HCT116 (cell line): ENCODE measurements around the gene SLC24A3. TPM values are rescaled to one million over a fixed set of nuclear protein-coding genes. Genes with fewer than 3 reads are reported as not detected.

Experiments used
- ATAC-seq: fragments of 200-7000 bp; cut with Tn5 transposase; 2 replicates; pipeline ENCODE4 v1.9.1; 2020; ENCODE audit warnings: mild to moderate bottlenecking, moderate library complexity
- BruUV-seq: library from RNA; stranded (reverse); fragments of 400-500 nt; replicated peaks from 2 replicates; lab custom pipeline; 2021; lab: Mats Ljungman, UMichigan
- CTCF ChIA-PET: fragments of 300-600 bp; sonication (Branson Sonifier 250); formaldehyde crosslinking; loops from one replicate; lab custom pipeline; 2021; ENCODE audit warnings: antibody characterized with exemption; lab: Charles Lee
- POLR2A ChIA-PET: fragments of 300-600, 350-600 bp; sonication (Branson Sonifier 250); formaldehyde crosslinking; loops from one replicate; lab custom pipeline; 2021; ENCODE audit warnings: antibody characterized with exemption; lab: Charles Lee
- RAD21 ChIA-PET, 2 experiments: fragments of 300-600 bp; sonication (Branson Sonifier 250); formaldehyde crosslinking; loops; one replicate each; lab custom pipeline; 2023; ENCODE audit warnings: low total read pairs in 2 of 2; ENCODE audit not compliant: uncharacterized antibody in 2 of 2, unreplicated experiment in 2 of 2, low non-redundant PET in 1 of 2; lab: Charles Lee
- DNase-seq: peaks from one replicate; pipeline ENCODE4 v3.0.0-alpha.2; 2010; ENCODE audit warnings: low read depth, low spot score
- H2AFZ ChIP-seq: fragments of 200-600 bp; shearing (Covaris generic), sonication (generic); 2 replicates; pipeline ENCODE4 v1.6.1; 2017; ENCODE audit warnings: low read depth, mixed run types, mixed read lengths, antibody characterized with exemption, low read length; ENCODE audit not compliant: poor library complexity, severe bottlenecking
- H3K27ac ChIP-seq: 2 replicates; pipeline ENCODE4 v1.5.1; 2012; ENCODE audit warnings: low read depth, low read length
- H3K27me3 ChIP-seq: fragments of 200-600 bp; sonication (generic); 2 replicates; pipeline ENCODE4 v1.6.1; 2016; ENCODE audit warnings: mixed run types, low read length, mixed read lengths; ENCODE audit not compliant: insufficient read depth
- H3K36me3 ChIP-seq, 2 experiments: fragments of 200-500 bp in 1 of 2; fragments of 200-600 bp in 1 of 2; sonication (Bioruptor generic) in 1 of 2; sonication (generic) in 1 of 2; 2 replicates each; pipeline versions ENCODE4 v1.5.1 to v1.6.1; 2014 to 2016; ENCODE audit warnings: low read length in 2 of 2, inconsistent platforms in 1 of 2, mixed read lengths in 1 of 2, mixed run types in 1 of 2; ENCODE audit not compliant: insufficient read depth in 2 of 2, control insufficient read depth in 1 of 2
- H3K4me1 ChIP-seq, 2 experiments: fragments of 200-600 bp in 1 of 2; sonication (generic) in 1 of 2; 2 replicates each; pipeline versions ENCODE4 v1.5.1 to v1.6.1; 2012 to 2017; ENCODE audit warnings: low read length in 2 of 2, inconsistent platforms in 1 of 2, mild to moderate bottlenecking in 1 of 2, mixed read lengths in 1 of 2, mixed run types in 1 of 2, moderate library complexity in 1 of 2; ENCODE audit not compliant: insufficient read depth in 2 of 2, control insufficient read depth in 1 of 2
- H3K4me2 ChIP-seq: fragments of 200-600 bp; sonication (generic); 2 replicates; pipeline ENCODE4 v1.6.1; 2017; ENCODE audit warnings: mixed run types, low read length, mixed read lengths
- H3K4me3 ChIP-seq, 2 experiments: fragments of 200-600 bp in 1 of 2; sonication (generic) in 1 of 2; replicated peaks in 1 of 2; 2 replicates each; pipeline ENCODE4 v1.5.1; 2011 to 2016; ENCODE audit warnings: low read length in 2 of 2, control low read depth in 1 of 2, low read depth in 1 of 2, mild to moderate bottlenecking in 1 of 2, mixed read lengths in 1 of 2, mixed run types in 1 of 2
- H3K79me2 ChIP-seq: fragments of 200-600 bp; sonication (generic); 2 replicates; pipeline ENCODE4 v1.6.1; 2017; ENCODE audit warnings: mild to moderate bottlenecking, mixed run types, low read length, moderate library complexity, mixed read lengths; ENCODE audit not compliant: insufficient read depth
- H3K9ac ChIP-seq: fragments of 200-600 bp; sonication (generic); 2 replicates; pipeline ENCODE4 v1.6.1; 2016; ENCODE audit warnings: low read length, mixed read lengths
- H3K9me2 ChIP-seq: fragments of 200-600 bp; sonication (generic), shearing (Covaris generic); 2 replicates; pipeline ENCODE4 v1.6.1; 2017; ENCODE audit warnings: mixed run types, mild to moderate bottlenecking, moderate library complexity; ENCODE audit not compliant: insufficient read depth
- H3K9me3 ChIP-seq, 2 experiments: fragments of 200-500 bp in 1 of 2; fragments of 200-600 bp in 1 of 2; sonication (Bioruptor generic) in 1 of 2; sonication (generic) in 1 of 2; 2 replicates each; pipeline ENCODE4 v1.6.1; 2014 to 2017; ENCODE audit warnings: low read length in 2 of 2, mixed read lengths in 2 of 2, inconsistent platforms in 1 of 2, low read depth in 1 of 2, mild to moderate bottlenecking in 1 of 2, mixed run types in 1 of 2, moderate library complexity in 1 of 2; ENCODE audit not compliant: control insufficient read depth in 1 of 2, insufficient read depth in 1 of 2
- H4K20me1 ChIP-seq: fragments of 200-600 bp; sonication (generic), shearing (Covaris generic); 2 replicates; pipeline ENCODE4 v1.6.1; 2017; ENCODE audit warnings: mixed run types, mild to moderate bottlenecking, moderate library complexity; ENCODE audit not compliant: insufficient read depth
- CBX3 ChIP-seq: IDR thresholded peaks from 2 replicates; pipeline ENCODE4 v1.6.1; 2012; ENCODE audit warnings: low read depth
- ELF1 ChIP-seq: IDR thresholded peaks from 2 replicates; pipeline ENCODE4 v1.6.1; 2012; ENCODE audit warnings: low read depth, borderline replicate concordance
- JUND ChIP-seq: IDR thresholded peaks from 2 replicates; pipeline ENCODE4 v1.6.1; 2012
- POLR2A ChIP-seq: IDR thresholded peaks from 2 replicates; pipeline ENCODE4 v1.7.0; 2011; ENCODE audit warnings: borderline replicate concordance; ENCODE audit not compliant: insufficient read depth, insufficient read length; ENCODE audit errors: extremely low read depth
- REST ChIP-seq: IDR thresholded peaks from 2 replicates; pipeline ENCODE4 v1.6.1; 2012; ENCODE audit warnings: low read depth
- SIN3A ChIP-seq: IDR thresholded peaks from 2 replicates; pipeline ENCODE4 v1.6.1; 2012; ENCODE audit warnings: low read depth
- SP1 ChIP-seq: IDR thresholded peaks from 2 replicates; pipeline ENCODE4 v1.6.1; 2012; ENCODE audit warnings: low read depth
- SRF ChIP-seq: IDR thresholded peaks from 2 replicates; pipeline ENCODE4 v1.6.1; 2012; ENCODE audit warnings: low read depth
- YY1 ChIP-seq: IDR thresholded peaks from 2 replicates; pipeline ENCODE4 v1.6.1; 2011; ENCODE audit warnings: low read length, low read depth, moderate library complexity, mild to moderate bottlenecking; ENCODE audit not compliant: insufficient replicate concordance; ENCODE audit errors: extremely low read depth
- ZBTB33 ChIP-seq: IDR thresholded peaks from 2 replicates; pipeline ENCODE4 v1.6.1; 2011; ENCODE audit warnings: mild to moderate bottlenecking, low read length, moderate library complexity; ENCODE audit not compliant: insufficient replicate concordance; ENCODE audit errors: extremely low read depth
- ZNF274 ChIP-seq: fragments of 200-500 bp; sonication (Bioruptor generic); IDR thresholded peaks from 2 replicates; pipeline ENCODE4 v1.6.1; 2014; ENCODE audit warnings: mild to moderate bottlenecking, low read depth, low read length, inconsistent platforms
- intact Hi-C: fragments of 100-400 bp; cut with micrococcal nuclease; formaldehyde crosslinking; loops from 2 replicates; pipeline ENCODE4 v1.10.0; 2022
- total RNA-seq: library from RNA; stranded (reverse); gene quantifications from one replicate; pipeline ENCODE4 v1.2.1, GENCODE V29; 2021; ENCODE audit not compliant: unreplicated experiment

Gene SLC24A3
- total RNA-seq, 1 experiment from 2014 or later, result not detected

- Histone ChIP-seq H3K27me3 (no peaks in the 10 kb centered on the region), H4K20me1 (no peaks in the 10 kb centered on the region), H3K4me3 (no peak overlapping the region), H3K9me2 (no peaks in the 10 kb centered on the region), H3K9ac (no peak overlapping the region), H3K36me3 (no peaks in the 10 kb centered on the region), H3K27ac (no peak overlapping the region), H3K4me1 (no peaks in the 10 kb centered on the region), H2AFZ (no peak overlapping the region), H3K4me2 (no peak overlapping the region), H3K9me3 (no peaks in the 10 kb centered on the region), H3K79me2 (no peaks in the 10 kb centered on the region)
- ATAC-seq, result no peak
- no peak for TF ChIP-seq JUND
- TF ChIP-seq ZBTB33, result no peak
- TF ChIP-seq CBX3, result no peak
- no peak for TF ChIP-seq SP1
- no peak for TF ChIP-seq ZNF274
- TF ChIP-seq SIN3A, result no peak
- TF ChIP-seq SRF, result no peak
- no peak for TF ChIP-seq REST
- no peak for TF ChIP-seq POLR2A
- TF ChIP-seq ELF1, result no peak
- no peak for TF ChIP-seq YY1
- DNase-seq, result no peak
- intact Hi-C loops, result no loop called here
- CTCF ChIA-PET, result no interaction called here
- no TSS peak for BruUV-seq
- RAD21 ChIA-PET, result no interaction called here
- POLR2A ChIA-PET, result no interaction called here
Observed at GRCh38 chr20:19456595-19457395, 244.4 kb downstream of the SLC24A3 start.
